ENCODE data around the gene COX14.

Gene COX14

GRCh38 chr12:50111693-50112455, at the start of gene COX14:
Gene COX14, plus strand, starts transcription at chr12:50112236. Its CDS starts 7,808 bp downstream, at chr12:50120044.
- H3K36me3 ChIP-seq (ENCODE audit: insufficient read depth, insufficient read length, low read length), result peaks cover 12% of the 10 kb centered on the region
- TF ChIP-seq ZNF274 (IDR thresholded peaks at IDR 0.05; ENCODE audit: low read depth, low read length) (no peak), YY1 (IDR thresholded peaks at IDR 0.05; ENCODE audit: insufficient read depth, insufficient read length) (no peak), SUZ12 (IDR thresholded peaks at IDR 0.05; ENCODE audit: extremely low read depth, insufficient read depth, insufficient read length) (no peak)
- H3K9ac ChIP-seq (ENCODE audit: insufficient read length, low read depth), result peak within 1 kb of the TSS; percentile 93
- H3K9me3 ChIP-seq (ENCODE audit: insufficient read depth, low read length), result no peaks in the 10 kb centered on the region
- H3K4me1 ChIP-seq (ENCODE audit: insufficient read depth, insufficient read length), result peaks cover 22% of the 10 kb centered on the region
- peak within 1 kb of the TSS; percentile 98 for H3K4me3 ChIP-seq (ENCODE audit: insufficient read length, low read depth)
- no peaks in the 10 kb centered on the region for H3K27me3 ChIP-seq (ENCODE audit: insufficient read depth, insufficient read length)
- DNase-seq (ENCODE audit: low read depth, low spot score), result peak; percentile 99

DNA sequence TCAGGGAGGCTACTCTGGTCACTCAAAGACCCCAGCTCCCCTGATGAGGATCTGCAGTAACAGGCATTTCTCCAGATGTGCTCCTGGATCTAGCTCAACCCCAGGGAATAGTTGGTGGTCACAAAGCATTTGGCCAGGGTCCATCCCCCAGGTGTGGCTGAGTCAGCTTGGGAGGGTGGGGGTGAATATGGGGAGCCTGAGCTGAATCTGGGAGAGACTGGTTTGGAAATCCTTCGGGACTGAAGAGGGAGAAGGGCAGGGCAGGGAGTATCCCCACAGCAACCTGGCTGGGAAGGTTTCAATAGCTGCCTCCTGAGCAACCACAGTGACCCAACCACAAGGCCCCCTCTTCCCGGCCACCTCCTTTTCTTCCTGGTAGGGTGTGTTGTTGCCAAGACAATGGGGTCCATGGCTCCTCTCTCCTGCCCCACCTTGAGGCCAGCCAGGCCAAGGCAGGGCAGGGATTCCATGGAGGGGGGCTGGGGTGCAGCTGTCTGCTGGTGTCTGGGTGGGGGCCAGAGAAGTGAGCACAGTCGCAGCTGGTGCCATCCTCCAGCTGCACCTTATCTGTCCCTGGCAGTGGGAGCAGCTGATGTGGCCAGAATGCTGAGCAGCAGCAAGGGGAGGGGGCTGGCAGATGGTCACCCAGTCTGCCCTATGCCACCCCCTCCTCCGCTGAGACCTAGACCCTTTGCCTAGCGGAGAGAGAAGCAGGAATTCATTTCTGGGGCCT, 49.1 kb upstream of the COX14 start:
- Histone ChIP-seq H3K9ac (ENCODE audit: insufficient read length, low read depth) (no peak overlapping the region), H3K9me3 (ENCODE audit: insufficient read depth, low read length) (no peaks in the 10 kb centered on the region), H3K4me3 (ENCODE audit: insufficient read length, low read depth) (no peak overlapping the region), H3K27me3 (ENCODE audit: insufficient read depth, insufficient read length) (peaks cover 40% of the 10 kb centered on the region), H3K36me3 (ENCODE audit: insufficient read depth, insufficient read length, low read length) (no peaks in the 10 kb centered on the region), H3K4me1 (ENCODE audit: insufficient read depth, insufficient read length) (peaks cover 18% of the 10 kb centered on the region)
- DNase-seq (ENCODE audit: low read depth, low spot score), result no peak
- TF ChIP-seq SUZ12 (IDR thresholded peaks at IDR 0.05; ENCODE audit: extremely low read depth, insufficient read depth, insufficient read length) (no peak), ZNF274 (IDR thresholded peaks at IDR 0.05; ENCODE audit: low read depth, low read length) (no peak), YY1 (IDR thresholded peaks at IDR 0.05; ENCODE audit: insufficient read depth, insufficient read length) (no peak)

- Histone ChIP-seq H3K4me1 (ENCODE audit: insufficient read depth, insufficient read length) (peaks cover 9% of the 10 kb centered on the region), H3K9ac (ENCODE audit: insufficient read length, low read depth) (no peak overlapping the region), H3K9me3 (ENCODE audit: insufficient read depth, low read length) (no peaks in the 10 kb centered on the region), H3K4me3 (ENCODE audit: insufficient read length, low read depth) (no peak overlapping the region), H3K27me3 (ENCODE audit: insufficient read depth, insufficient read length) (peaks cover 14% of the 10 kb centered on the region), H3K36me3 (ENCODE audit: insufficient read depth, insufficient read length, low read length) (no peaks in the 10 kb centered on the region)
- DNase-seq (ENCODE audit: low read depth, low spot score), result no peak
- TF ChIP-seq SUZ12 (IDR thresholded peaks at IDR 0.05; ENCODE audit: extremely low read depth, insufficient read depth, insufficient read length) (no peak), ZNF274 (IDR thresholded peaks at IDR 0.05; ENCODE audit: low read depth, low read length) (no peak), YY1 (IDR thresholded peaks at IDR 0.05; ENCODE audit: insufficient read depth, insufficient read length) (no peak)
Measured at GRCh38 chr12:50065726-50066310, 46.2 kb upstream of the COX14 start.

DNA sequence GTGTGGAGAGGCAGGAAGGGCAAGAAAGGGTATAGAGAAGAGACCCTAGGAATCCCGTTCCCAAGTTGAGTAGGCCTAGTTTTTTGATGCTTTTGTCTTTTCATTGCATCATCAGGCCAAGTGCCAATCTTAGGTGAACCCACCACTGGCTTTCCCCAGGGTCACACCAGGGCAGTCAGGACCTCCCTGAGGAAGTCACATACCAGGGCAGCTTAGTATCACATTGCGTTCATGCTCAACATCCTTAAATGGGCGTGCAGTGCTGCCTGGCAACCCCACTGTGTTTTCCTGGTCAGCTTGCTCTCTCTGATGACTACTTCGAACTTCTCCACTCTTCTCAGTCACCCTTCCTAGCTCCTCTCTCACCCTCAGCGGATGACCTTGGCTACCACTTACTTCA, 45.6 kb upstream of the COX14 start:
- Histone ChIP-seq H3K9me3 (ENCODE audit: insufficient read depth, low read length) (no peaks in the 10 kb centered on the region), H3K4me3 (ENCODE audit: insufficient read length, low read depth) (no peak overlapping the region), H3K36me3 (ENCODE audit: insufficient read depth, insufficient read length, low read length) (no peaks in the 10 kb centered on the region), H3K4me1 (ENCODE audit: insufficient read depth, insufficient read length) (peaks cover 11% of the 10 kb centered on the region), H3K27me3 (ENCODE audit: insufficient read depth, insufficient read length) (peaks cover 8% of the 10 kb centered on the region), H3K9ac (ENCODE audit: insufficient read length, low read depth) (no peak overlapping the region)
- DNase-seq (ENCODE audit: low read depth, low spot score), result peak; percentile 78
- no peak for TF ChIP-seq YY1 (IDR thresholded peaks at IDR 0.05; ENCODE audit: insufficient read depth, insufficient read length)

DNA sequence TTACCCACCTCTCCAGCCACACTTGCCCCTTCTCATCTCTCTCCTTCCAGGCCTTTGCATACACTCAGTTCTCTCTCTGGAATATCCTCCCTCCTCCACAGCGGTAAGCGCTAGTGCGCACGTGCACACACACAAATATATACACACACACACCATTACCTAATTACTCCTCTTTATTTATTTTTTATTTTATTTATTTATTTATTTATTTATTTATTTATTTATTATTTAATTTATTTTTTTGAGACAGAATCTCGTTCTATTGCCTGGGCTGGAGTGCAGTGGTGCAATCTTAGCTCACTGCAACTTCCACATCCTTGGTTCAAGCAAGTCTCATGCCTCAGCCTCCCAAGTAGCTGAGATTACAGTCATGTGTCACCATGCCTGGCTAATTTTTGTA, 43.0 kb upstream of the COX14 start:
- H3K4me1 ChIP-seq (ENCODE audit: insufficient read depth, insufficient read length), result peaks cover 21% of the 10 kb centered on the region

DNA sequence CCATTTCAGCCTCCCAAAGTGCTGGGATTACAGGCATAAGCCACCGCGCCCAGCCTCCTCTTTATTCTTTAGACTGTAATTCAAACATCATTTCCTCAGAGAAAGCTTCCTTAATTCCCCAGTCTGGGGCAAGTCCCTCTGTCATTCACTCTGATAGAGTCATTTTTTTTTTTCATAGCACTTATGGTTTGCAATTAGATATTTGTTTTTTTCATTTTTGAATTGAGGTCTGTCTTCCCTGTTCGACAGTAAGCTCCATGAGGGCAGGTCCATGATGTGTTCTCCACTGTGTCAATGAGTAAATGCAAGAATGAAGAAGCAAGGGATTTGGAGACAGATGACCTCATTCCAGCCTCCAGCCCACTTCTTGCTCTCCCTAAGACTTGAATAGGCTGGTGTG, 42.5 kb upstream of the COX14 start:
- H3K9me3 ChIP-seq (ENCODE audit: insufficient read depth, low read length), result no peaks in the 10 kb centered on the region
- H3K4me3 ChIP-seq (ENCODE audit: insufficient read length, low read depth), result no peak overlapping the region
- H3K4me1 ChIP-seq (ENCODE audit: insufficient read depth, insufficient read length), result peaks cover 24% of the 10 kb centered on the region
- H3K27me3 ChIP-seq (ENCODE audit: insufficient read depth, insufficient read length), result no peaks in the 10 kb centered on the region
- TF ChIP-seq YY1 (IDR thresholded peaks at IDR 0.05; ENCODE audit: insufficient read depth, insufficient read length), result no peak
- TF ChIP-seq ZNF274 (IDR thresholded peaks at IDR 0.05; ENCODE audit: low read depth, low read length), result no peak
- no peak for TF ChIP-seq SUZ12 (IDR thresholded peaks at IDR 0.05; ENCODE audit: extremely low read depth, insufficient read depth, insufficient read length)
- no peak for DNase-seq (ENCODE audit: low read depth, low spot score)
- H3K9ac ChIP-seq (ENCODE audit: insufficient read length, low read depth), result no peak overlapping the region
- no peaks in the 10 kb centered on the region for H3K36me3 ChIP-seq (ENCODE audit: insufficient read depth, insufficient read length, low read length)

More for the DNA sequence above, 43.0 kb upstream of the COX14 start:
- Histone ChIP-seq H3K9ac (ENCODE audit: insufficient read length, low read depth) (no peak overlapping the region), H3K27me3 (ENCODE audit: insufficient read depth, insufficient read length) (no peaks in the 10 kb centered on the region), H3K4me3 (ENCODE audit: insufficient read length, low read depth) (no peak overlapping the region), H3K9me3 (ENCODE audit: insufficient read depth, low read length) (no peaks in the 10 kb centered on the region), H3K36me3 (ENCODE audit: insufficient read depth, insufficient read length, low read length) (no peaks in the 10 kb centered on the region)
- no peak for DNase-seq (ENCODE audit: low read depth, low spot score)
- TF ChIP-seq YY1 (IDR thresholded peaks at IDR 0.05; ENCODE audit: insufficient read depth, insufficient read length) (no peak), SUZ12 (IDR thresholded peaks at IDR 0.05; ENCODE audit: extremely low read depth, insufficient read depth, insufficient read length) (no peak), ZNF274 (IDR thresholded peaks at IDR 0.05; ENCODE audit: low read depth, low read length) (no peak)

All from NT2/D1 (cell line).